Activated CD4-positive, alpha-beta T cell treated with anti-CD3 and anti-CD28 coated beads for 1 hour (primary cell): Measurements from ENCODE around the gene TXNDC8.
"Not testable (repeated sequence)": the region's sequence is repeated elsewhere in the genome, so short reads cannot be mapped to it uniquely, and the experiment has no call there.

Experiments
- DNase-seq: peaks from one replicate; pipeline ENCODE4 v3.0.0-alpha.2; 2020

TXNDC8 gene

DNA sequence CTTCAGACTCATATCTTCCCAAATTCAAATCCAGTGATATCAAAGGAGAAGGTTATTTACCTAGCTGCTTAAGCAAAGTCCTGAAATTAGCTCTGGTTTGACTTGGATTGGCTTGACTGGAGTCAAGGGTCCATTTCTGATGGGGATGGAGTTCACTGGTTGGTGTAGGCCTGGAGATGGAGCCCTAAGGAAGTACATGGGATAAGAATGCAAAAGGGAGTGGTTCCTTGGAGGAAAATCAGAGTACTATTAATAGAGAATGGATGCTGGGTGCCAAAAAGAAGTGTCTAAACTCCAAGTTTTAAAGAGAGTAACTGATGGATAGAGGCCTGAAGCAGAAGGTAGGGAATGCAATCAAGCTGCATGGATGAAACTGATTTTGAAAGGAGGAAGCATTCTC is 13.8 kb downstream of the TXNDC8 start:
- no peak for DNase-seq

DNA sequence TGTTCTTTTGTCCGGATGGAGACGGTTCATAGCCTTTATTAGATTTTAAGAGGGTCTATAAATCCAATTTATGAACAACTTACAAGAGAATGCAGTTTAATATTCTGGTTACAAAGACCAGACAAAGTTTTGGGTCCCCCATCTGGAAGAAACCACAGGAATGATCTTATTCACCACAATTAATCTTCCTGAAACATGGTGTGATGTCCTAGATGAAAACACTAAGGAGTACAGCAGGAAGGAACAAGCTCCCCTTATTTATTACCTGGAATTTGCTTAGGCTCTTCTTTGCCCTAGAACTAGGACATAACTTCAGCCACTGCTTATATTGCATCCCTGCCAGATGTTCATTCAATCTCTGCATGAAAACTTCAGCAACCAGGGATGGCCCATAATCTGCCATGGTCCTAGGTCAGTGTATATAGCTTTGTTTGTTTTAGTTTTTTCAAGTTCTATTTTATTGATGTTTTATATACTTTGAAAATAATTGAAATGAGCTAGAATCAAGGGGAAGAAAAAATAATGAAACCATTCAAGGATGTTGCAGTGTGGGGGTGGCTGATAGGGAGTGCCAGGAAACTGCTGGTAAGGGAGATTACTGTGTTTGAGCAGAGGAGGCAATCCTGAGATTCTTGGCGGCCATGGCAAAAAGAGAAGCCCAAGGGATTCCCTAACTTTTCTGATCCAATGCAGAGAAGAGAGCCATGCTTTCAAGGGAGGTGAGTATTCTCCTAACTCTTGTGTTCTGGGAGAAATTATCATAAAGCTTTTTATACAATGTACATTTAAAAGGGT is 16.8 kb downstream of the TXNDC8 start:
- no peak for DNase-seq

DNA sequence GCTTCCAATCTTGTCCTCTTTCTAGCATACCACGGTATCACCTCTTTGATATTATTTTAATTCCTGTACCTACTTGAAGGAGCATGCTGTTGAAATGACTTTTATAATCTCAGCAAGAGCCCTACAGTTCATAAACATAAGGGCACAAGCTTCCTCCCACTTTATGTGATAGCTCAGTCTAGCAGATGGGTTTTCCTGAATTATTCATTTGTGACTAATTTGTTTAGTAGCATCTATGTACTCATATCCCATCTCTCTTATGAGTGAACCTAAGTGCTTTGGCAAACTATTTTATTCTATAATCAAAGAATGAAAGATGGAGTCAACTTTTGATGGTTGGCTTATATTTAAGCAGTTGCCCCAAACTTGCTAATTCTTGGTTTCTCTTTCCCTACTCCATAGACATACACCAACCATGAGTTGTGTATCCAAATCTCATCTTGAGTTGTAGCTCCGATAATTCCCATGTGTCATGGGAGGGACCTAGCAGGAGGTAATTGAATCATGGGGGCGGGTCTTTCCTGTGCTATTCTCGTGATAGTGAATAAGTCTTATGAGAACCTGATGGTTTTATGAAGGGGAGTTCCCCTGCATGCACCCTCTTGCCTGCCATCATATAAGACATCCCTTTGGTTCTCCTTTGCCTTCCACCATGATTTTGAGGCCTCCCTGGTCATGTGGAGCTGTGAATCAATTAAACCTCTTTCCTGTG is 17.7 kb downstream of the TXNDC8 start:
- no peak for DNase-seq

DNA sequence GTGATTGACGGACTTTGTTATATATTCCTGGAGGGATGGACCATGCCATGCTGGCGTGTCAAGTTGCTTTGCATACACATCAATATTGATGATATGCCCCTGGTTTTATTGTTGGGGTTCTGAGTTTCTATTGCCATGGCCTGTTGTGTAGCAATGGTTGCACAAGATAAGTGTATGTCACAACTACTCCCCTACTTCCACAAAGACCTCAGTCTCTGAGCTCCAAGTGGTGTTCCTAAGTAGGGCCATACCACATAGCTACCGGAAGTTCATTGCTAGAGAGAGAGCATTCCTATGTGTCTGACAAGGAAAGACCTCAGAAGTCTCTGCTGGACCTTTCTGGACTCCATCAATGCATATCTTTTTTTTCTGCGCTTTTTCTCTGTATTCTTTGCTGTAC is 19.8 kb downstream of the TXNDC8 start:
- no peak for DNase-seq

DNA sequence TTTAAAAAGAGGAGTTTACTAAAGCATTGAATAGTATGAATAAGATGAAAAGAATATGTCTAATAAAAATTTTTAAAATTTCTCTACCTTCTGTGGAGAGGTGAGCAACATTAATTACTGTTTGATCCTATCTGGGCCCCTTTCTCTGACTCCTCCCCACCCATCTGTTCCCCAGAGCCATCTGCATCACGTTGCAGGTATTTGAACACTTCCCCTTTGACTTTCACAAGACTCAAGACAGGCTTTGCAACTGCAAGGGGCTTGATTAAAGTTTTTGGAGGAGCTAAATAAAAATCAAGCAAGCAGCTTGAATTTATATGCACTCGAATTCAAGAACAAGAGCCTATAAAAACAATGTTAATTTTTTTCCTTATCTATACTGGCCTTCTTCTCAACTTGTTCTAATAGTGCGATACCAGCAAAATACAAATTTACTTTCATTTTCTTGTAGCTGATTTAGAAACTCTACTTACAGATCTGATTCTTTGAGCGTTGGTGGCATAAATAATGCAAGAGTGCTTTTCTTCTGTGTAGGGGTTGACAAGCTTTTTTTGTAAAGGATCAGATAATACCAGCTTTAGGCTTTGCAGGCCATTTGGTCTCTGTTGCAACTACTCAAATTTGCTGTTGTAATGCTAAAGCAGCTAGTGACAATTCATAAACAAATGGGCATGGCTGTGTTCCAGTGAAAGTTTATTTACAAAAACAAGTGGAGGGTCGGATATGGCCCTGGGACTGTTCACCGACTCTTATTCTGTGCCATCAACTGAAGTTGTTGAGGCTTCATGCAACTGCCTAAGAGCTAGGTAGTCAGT is 21.2 kb downstream of the TXNDC8 start:
- DNase-seq = no peak

DNA sequence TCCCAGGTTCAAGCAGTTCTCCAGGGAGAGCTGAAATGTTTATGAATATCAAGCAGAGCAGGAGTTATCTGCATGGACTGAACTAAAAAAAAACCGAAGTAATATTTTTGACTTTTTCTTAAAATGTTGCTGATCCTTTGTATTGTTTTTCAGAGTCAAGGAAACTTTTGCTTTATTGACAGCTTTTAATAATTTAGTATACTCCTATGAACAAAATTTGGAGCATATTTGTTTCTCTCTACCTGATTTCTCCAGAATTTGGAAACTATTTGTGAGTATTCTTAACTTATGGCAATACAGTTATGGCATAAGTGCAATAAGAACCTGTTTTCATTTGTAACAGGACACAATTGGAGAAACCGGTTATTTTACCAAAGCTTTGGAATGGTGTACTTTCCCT is 25.7 kb downstream of the TXNDC8 start:
- DNase-seq = not testable (repeated sequence)

DNA sequence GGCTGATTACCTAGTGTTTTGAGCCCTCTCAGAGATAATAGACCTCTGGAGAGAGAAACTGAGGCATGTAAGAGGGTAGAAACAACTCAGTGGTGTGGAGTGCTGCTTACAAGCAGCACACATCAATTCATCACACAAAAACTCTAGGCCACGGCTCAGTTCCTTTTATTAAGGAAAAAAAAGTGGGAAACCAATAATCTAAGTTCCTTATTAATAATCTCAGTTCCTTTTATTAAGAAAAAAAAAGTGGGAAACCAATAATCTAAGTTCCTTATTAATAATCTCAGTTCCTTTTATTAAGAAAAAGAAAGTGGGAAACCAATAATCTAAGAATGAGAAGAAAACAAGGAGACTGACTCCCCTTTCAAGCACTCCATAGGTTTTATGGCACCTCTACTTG is 28.0 kb downstream of the TXNDC8 start:
- no peak for DNase-seq

DNA sequence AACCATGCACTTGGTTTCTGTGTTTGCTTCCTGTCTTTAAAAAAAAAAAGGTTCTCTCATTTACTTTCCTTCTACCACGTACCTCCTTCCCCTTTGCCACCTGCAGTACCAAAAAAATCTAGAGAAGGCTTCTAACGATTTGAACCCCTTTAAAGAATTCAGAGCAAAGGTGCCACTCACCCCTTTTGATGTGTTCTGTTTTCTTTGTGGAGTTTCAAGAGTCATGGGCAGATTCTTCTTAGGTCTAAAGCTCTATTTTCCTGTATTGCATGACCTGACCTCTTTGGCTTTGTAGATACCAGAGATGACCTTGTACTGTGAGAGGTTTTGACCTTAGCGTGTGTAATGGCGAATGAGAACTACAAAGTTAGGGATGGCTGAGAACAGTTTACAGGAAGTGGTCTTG is 29.0 kb downstream of the TXNDC8 start:
- no peak for DNase-seq

DNA sequence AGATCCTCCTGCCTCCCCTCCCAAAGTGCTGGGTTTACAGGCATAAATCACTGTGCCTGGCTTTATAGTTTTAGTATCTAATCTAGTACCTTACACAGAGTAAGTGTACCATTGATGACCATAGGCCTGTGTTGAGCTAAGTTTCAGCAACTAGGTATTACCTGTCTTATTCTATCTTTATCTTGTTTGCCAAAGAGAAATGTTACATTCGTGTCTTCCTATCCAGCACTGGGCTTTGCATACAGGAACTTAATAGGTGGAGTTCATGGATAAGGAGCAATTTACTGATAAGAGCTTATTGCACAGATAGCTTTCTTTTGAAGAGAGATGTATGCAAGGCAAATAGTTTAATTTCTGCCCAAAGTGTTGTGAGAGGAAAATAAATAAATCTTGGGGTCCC is 30.5 kb downstream of the TXNDC8 start:
- DNase-seq = no peak

DNA sequence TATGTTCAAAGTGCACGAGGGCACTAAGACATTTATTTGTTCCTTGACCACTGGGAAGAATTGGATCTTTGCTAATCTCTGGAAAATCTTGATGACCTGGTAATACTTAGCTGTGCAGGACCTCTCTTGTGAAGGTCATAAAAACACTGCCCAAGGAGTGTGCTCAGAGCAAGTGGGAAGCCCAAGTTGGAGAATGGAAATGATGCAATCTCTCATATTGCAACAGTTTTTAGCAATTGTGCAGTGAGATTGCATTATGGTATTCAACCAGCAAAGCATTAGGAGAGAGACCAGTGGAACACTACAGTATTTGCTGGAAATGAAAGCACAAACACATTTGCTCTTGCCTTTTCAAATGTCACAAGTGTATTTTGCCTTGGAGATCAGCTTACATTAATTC is 34.5 kb downstream of the TXNDC8 start:
- DNase-seq = no peak

DNA sequence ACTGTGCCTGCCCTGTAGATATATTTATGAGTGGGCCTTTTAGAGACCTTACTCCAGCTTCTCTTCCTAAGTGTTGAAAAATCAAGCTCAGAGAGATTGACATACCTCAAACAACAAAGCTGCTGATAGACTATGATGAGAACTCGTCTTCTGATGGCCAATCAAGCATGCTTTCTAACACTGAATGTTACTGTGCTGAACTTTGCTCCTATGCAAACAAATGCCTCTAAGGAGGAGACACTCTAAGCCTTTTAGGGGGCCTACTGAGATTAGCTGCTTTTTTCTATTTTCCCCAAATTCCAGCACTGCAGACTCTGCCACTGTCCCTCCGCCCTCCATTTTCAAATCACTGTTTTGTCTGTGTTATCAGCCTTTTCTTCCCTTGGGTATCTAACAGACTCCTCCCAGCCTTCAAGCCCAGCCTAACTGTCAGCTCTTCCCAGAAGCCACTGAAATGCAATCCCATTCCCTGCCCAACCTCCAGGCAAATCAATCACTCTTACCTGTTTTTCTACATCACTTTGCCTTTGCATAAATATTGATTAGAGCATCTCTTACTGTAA is 39.5 kb downstream of the TXNDC8 start:
- no peak for DNase-seq

DNA sequence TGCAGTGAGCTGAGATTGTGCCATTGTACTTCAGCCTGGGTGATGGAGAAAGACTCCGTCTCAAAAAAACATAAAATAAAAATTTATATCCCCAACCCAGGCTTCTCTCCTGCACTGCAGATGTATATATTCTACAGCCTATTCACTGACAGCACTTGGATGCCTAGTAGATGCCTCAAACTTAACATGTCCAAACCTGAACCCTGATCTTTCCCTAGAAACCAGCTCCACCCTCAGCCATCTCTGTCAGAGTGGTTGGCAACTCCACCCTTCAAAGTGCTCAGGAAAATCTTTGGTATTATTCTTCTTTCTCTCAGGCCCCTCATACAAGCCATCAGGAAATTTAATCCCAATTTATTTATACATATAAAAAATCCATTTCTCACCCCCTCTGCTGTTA is 44.4 kb downstream of the TXNDC8 start:
- no peak for DNase-seq

DNA sequence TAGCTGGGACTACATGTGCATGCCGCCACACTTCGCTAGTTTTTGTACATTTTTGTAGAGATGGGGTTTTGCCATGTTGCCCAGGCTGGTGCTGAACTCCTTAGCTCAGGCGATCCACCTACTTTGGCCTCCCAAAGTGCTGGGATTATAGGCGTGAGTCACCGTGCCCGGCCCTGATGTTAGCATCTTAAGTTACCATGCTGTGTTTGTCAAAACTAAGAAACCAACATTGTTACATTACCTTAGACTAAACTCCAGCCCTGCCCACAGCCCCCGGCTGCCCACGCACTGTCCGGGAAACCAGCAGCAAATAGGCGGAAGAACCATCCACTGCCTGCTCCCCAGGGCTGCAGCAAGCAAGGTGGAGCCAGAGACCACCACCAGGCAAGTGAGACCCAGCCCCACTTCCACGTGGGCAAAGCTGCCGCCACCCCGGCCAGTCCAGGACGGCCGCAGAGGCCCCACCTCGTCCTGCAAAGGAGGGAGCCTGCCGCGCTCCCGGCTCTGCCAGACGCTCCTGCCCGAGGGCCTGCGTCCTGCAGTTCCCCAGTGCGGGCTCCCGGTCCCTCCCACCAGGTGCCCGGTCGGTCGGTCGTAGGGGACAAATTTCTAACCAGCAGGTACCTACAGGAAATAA is 45.6 kb downstream of the TXNDC8 start:
- no peak for DNase-seq

DNA sequence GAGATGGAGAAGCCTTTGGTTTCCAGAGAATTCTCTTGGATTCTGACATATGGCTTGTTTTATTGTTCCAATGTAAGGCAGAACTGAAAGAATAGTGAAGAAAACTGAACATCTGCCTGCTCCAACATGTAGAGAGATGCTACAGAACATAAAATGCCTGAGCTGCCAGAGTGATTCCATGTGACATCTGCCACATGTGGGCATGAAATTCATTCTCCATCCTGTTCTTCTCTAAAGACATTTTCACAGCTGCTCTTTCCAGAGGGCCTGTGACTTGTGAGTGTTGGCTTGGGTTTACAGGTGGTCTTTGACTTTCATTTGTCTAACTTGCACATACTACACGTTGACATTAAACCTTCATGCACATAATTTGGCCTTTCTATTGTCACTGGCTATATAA is 47.7 kb downstream of the TXNDC8 start:
- no peak for DNase-seq

DNA sequence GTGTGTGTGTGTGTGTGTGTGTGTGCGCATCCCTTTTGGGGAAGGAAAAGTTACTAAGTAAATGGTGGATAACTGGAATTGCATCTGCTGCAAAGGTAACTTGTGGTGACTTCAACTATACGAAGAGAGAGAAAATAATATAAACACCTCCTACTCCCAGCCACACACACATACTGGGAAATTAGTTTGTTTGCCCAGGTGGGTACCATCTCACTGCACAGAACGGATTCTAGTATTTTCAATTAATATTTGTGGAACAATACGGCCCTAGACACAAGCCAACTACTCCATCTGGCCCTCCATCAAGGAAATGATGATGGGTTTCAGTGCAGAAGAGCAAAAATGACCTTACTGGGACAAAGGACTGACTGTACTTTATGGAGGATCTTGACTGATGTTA is 49.2 kb downstream of the TXNDC8 start:
- no peak for DNase-seq

DNA sequence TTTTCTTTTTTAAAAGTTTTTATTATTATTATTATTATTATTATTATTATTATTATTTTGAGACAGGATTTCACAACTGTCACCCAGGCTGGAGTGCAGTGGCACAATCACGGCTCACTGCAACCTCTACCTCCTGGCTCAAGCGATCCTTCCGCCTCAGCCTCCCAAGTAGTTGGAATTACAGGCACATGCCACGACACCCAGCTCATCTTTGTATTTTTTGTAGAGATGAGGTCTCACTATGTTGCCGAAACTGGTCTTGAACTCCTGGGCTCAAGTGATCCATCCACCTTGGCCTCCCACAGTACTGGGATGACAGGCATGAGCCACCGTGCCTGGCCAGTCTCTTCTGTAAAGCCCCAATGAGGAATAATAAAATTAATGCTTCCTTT is 50.4 kb downstream of the TXNDC8 start:
- DNase-seq = no peak

DNA sequence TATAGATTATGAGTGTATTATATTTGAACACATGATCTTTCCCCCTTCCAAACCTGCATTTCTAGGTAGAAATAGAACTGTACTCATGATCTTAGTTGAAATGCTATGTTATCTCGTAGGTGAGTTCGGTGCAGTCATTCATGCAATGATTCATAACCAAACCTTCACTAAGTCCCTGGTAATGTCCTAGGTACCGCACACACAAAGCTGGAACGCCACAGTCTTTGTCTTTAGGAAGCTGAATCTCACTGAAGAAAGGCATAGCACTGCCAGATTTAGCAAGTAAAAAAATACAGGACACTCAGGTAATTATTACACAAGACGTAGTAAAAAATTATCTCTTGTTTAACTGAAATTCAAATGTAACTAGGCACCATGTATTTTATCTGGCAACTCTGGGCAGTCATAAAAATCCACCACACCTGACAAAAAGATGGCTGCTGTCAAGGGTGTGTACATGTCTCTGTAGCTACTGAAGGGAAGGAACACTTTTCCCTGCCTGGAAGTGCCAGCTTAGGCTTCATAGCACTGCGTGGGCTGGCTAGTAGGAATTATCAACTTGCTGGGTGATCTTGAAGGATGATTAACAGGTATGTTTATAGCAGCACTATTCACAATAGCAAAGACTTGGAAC is 53.3 kb downstream of the TXNDC8 start:
- no peak for DNase-seq

DNA sequence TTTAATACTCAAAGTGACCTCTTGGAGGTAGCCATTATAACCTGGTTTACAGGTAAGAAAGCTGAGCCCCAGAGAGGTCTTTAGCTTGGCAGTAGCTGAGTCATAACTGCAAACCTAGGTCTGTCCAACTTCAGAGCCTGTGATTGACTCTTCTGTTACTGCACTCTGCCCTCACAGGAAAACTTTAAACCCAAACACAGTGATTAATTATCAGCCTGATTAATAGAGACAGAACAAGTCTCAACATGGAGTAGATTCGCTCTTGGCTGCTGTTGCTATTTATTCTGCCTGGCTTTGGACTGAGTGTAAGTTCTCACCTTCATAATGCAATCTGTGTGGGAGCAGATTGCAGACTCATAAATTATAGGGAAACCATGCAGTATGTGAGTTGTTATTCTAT is 53.9 kb downstream of the TXNDC8 start:
- no peak for DNase-seq

DNA sequence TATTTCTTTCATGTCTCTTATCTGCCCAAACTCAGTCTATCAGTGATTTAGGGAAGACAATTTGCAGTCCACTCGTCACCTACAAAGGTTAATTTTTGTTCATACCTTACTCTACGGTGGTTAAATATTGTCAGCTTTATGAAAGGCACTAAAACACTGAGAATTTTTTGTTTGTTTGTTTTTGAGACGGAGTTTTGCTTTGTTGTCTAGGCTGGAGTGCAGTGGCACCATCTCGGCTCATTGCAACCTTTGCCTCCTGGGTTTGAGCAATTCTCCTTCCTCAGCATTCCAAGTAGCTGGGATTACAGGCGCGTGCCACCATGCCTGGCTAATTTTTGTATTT is 55.0 kb downstream of the TXNDC8 start:
- no peak for DNase-seq

DNA sequence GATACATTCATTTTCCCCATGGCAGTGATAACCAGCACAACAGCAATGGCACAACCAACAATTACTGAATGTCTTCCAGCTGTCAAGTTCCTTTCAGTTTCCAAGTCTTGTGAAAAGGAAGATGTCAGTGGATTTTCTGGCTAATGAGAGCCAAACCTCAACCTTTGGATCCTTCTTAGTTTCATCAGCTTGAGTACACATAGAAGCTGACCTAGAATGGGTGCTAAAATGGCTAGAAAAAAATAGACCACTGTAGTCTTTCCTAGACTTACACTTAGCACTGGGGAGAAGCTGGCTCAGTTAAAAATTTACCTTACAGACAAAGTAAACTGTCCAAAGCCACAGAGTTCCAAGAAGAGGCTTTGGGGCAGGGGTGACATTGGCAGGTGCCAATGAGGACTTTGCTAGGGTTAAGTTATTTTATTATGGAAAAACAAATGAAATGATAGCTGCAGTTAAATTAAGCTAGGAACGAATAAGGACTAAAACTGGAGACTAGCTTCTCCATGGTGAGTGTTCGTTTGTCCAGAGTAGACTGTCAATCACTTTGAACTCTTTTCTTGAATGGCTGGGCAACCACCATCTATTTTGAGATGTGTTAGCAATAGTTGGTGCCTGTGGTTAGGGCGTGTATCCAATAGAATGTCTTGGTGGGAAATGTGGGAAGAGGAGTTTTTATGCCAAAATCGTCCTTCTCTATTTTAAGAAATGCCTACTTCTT is 55.5 kb downstream of the TXNDC8 start:
- DNase-seq = no peak

DNA sequence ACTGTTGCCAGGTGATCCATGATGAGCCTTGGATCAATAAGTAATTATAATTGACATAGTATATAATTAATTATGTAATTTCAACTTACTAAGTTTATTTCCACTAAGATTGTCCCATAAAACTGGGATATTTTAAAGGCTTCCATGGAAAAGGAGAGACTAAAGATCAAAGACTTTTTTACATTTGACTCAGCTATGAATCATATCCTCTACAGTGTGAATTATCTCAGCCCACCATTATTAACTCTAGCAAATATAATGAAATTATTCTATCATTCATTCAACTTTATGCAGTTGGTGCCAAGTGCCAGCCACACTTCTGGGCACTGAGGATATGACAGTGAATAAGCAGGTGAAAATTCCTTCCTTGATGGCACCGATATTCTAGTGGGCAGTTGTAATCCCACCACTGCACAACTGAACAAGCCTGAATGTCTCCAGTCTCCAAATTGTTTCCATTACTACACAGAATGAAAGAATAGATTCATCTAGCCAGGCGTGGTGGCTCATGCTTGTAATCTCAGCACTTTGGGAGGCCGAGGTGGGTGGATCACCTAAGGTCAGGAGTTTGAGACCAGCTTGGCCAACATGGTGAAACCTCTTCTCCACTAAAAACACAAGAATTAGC is 59.5 kb downstream of the TXNDC8 start:
- no peak for DNase-seq
